DOHH2 (cell line): ENCODE measurements around the gene C15orf40.

Source experiments
- CTCF ChIP-seq: fragments of 200-600 bp; sonication (generic); IDR thresholded peaks from one replicate; pipeline ENCODE4 v1.5.1; 2014; ENCODE audit warnings: antibody characterized with exemption, mild to moderate bottlenecking, low read depth, low read length; ENCODE audit not compliant: poor library complexity, severe bottlenecking
- EZH2phosphoT487 ChIP-seq: fragments of 200-600 bp; sonication (generic); IDR thresholded peaks from 2 replicates; pipeline ENCODE4 v1.6.1; 2017; ENCODE audit warnings: borderline replicate concordance, mild to moderate bottlenecking, antibody characterized with exemption, low read length, moderate library complexity, mixed read lengths

GRCh38 chr15:82943176-82943575 is 68.3 kb downstream of the C15orf40 start:
- no peak for TF ChIP-seq CTCF
- TF ChIP-seq EZH2phosphoT487: no peak
